NB4 (cell line): ENCODE measurements around the gene MBD4.

Source experiments
- CTCF ChIP-seq: IDR thresholded peaks from one replicate; pipeline ENCODE4 v1.5.1; 2012; ENCODE audit warnings: low read depth, low read length
- MAX ChIP-seq: IDR thresholded peaks from 2 replicates; pipeline ENCODE4 v1.6.1; 2011; ENCODE audit warnings: low read depth, low read length
- MYC ChIP-seq: IDR thresholded peaks from 2 replicates; pipeline ENCODE4 v1.6.1; 2011; ENCODE audit warnings: low read depth, low read length
- POLR2A ChIP-seq: IDR thresholded peaks from 2 replicates; pipeline ENCODE4 v1.6.1; 2011; ENCODE audit warnings: mild to moderate bottlenecking; ENCODE audit not compliant: insufficient read length; ENCODE audit errors: extremely low read depth

GRCh38 chr3:129442486-129442885 lies 2.7 kb upstream of the MBD4 start:
- TF ChIP-seq CTCF, result no peak
- TF ChIP-seq POLR2A, result no peak
- TF ChIP-seq MYC, result no peak
- TF ChIP-seq MAX, result no peak
